IMR-90 (cell line): ENCODE data around the gene MAML2.

Experiments
- CEBPB ChIP-seq: IDR thresholded peaks from 2 replicates; pipeline ENCODE4 v1.6.1; 2012; ENCODE audit warnings: low read depth, low read length, improper control_type of control experiment
- CTCF ChIP-seq: conservative IDR thresholded peaks from 2 replicates; pipeline ENCODE4 v1.5.1; 2012; ENCODE audit warnings: mild to moderate bottlenecking, low read depth, low read length, improper control_type of control experiment
- FOS ChIP-seq: fragments of 150-350 bp; IDR thresholded peaks from 2 replicates; pipeline ENCODE4 v1.6.1; 2016; ENCODE audit warnings: low read depth, low read length
- MXI1 ChIP-seq: IDR thresholded peaks from 2 replicates; pipeline ENCODE4 v1.6.1; 2012; ENCODE audit warnings: low read depth, mild to moderate bottlenecking, low read length, moderate library complexity, borderline replicate concordance
- POLR2A ChIP-seq: IDR thresholded peaks from 2 replicates; pipeline ENCODE4 v1.6.1; 2012; ENCODE audit warnings: mild to moderate bottlenecking, low read depth, low read length
- RAD21 ChIP-seq: IDR thresholded peaks from 2 replicates; pipeline ENCODE4 v1.6.1; 2012; ENCODE audit warnings: low read length, improper control_type of control experiment

GRCh38 chr11:95999711-96000406, 343.1 kb downstream of the MAML2 start:
- no peak for TF ChIP-seq RAD21
- TF ChIP-seq CTCF = no peak
- TF ChIP-seq POLR2A = no peak
- no peak for TF ChIP-seq CEBPB
- TF ChIP-seq FOS = no peak
- TF ChIP-seq MXI1 = no peak
